GM12874 (cell line): ENCODE measurements around the gene ARHGAP26.

ENCODE experiments used
- TF ChIP-seq, protein P1 (sequence below): IDR thresholded peaks from 2 replicates; pipeline ENCODE4 v1.5.1; 2011; ENCODE audit warnings: low read depth, mild to moderate bottlenecking, control low read depth, low read length, moderate library complexity; ENCODE audit not compliant: insufficient read depth

ARHGAP26 gene

GRCh38 chr5:143229896-143230675 is 459.9 kb downstream of the ARHGAP26 start:
- TF ChIP-seq, protein P1, sequence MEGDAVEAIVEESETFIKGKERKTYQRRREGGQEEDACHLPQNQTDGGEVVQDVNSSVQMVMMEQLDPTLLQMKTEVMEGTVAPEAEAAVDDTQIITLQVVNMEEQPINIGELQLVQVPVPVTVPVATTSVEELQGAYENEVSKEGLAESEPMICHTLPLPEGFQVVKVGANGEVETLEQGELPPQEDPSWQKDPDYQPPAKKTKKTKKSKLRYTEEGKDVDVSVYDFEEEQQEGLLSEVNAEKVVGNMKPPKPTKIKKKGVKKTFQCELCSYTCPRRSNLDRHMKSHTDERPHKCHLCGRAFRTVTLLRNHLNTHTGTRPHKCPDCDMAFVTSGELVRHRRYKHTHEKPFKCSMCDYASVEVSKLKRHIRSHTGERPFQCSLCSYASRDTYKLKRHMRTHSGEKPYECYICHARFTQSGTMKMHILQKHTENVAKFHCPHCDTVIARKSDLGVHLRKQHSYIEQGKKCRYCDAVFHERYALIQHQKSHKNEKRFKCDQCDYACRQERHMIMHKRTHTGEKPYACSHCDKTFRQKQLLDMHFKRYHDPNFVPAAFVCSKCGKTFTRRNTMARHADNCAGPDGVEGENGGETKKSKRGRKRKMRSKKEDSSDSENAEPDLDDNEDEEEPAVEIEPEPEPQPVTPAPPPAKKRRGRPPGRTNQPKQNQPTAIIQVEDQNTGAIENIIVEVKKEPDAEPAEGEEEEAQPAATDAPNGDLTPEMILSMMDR = no peak

DNA sequence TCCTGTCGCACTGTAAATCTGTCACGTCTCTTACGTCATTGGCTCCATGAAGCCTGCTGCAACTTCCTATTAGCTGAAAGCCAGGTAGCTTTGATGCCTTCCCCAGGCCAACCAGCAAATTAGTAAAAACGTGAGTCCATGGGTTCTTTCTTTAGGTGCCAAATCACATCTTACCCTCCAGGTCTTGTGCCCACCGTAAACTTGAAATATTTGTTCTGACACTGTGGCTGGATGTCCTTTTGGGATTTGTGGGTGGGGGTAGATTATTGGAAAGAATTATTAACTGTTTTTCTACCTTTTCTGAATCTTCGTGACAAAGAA is 460.5 kb downstream of the ARHGAP26 start:
- TF ChIP-seq, protein P1 = no peak

- TF ChIP-seq, protein P1 = no peak
Measured at GRCh38 chr5:143231416-143231815, 461.2 kb downstream of the ARHGAP26 start.

GRCh38 chr5:143231973-143232812 is 462.0 kb downstream of the ARHGAP26 start:
- TF ChIP-seq, protein P1 = no peak

DNA sequence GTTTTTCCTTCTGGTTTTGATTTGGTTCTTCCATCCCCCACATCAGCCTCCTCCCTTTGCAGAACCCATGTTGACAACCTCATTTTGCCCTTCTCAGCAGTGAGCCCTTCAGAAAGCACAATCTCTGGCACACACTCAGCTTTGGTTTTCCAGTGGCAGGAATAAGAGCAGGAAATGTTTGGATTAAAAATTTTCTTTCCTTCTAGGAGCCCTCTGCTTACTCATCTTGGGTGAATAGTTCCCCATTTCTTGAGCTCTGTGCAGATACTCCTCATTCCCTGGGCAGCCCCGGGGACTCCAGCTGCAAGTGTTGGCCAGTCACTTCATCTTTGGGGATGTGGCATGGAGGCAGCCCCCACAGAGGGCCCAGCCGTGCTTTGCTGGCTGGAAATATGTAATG is 462.9 kb downstream of the ARHGAP26 start:
- TF ChIP-seq, protein P1 = no peak

- TF ChIP-seq, protein P1 = no peak
Measured at GRCh38 chr5:143234162-143234842, 464.1 kb downstream of the ARHGAP26 start.

DNA sequence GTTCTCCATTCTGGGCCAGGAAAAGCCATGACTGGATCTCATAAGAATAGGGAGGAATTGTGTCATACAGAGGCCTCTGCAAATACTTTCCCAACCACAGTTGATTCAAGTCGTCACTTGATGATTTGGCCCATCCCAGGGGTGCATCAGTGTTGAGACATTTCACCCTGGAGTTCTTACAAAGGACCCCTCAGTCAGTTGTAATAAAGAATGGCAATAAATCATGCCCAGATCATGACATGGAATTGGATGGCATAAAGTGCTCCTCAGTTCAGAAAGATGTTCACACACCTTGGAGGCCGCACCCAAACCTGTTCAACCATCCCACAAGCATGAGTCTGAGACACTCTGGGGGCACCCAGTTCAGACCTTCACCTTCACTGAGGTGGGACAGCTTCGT is 465.2 kb downstream of the ARHGAP26 start:
- TF ChIP-seq, protein P1 = no peak
